HG03432 (cell line): ENCODE results near the gene CAPN7.

Experiments used
- ATAC-seq: cut with Tn5 transposase; IDR thresholded peaks from one replicate; pipeline ENCODE4 v1.9.1; 2021; ENCODE audit warnings: mild to moderate bottlenecking, moderate library complexity; ENCODE audit not compliant: unreplicated experiment

CAPN7 gene

GRCh38 chr3:15198686-15199085 lies 7.4 kb upstream of the CAPN7 start:
- no peak for ATAC-seq

DNA sequence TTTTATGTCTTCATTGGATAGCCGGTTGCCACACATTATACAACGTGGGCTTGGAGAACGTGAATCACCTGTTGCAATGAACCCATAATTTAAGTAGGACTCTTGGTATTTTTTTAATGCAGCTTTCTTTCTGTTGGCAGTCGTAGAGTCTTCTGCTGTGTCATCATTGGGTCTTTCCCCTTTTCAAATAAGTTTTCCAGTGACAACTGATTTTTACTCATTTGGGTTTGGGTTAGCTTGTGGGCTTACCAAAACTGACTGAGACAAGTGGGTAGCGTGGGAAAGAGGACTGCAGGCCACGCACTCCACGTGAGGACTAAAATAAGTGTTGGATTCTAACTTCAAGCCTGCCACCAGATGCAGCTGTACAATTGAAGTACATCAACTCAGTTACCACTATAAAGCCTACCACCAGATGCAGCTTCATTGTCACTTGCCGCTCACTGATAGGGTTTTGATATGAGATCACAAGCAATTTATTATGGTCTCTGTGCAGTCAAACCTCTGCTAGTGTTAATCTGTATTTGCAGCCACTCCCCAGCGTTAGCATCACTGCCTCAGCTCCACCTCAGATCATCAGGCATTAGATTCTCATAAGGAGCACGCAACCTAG lies 6.4 kb upstream of the CAPN7 start:
- no peak for ATAC-seq

DNA sequence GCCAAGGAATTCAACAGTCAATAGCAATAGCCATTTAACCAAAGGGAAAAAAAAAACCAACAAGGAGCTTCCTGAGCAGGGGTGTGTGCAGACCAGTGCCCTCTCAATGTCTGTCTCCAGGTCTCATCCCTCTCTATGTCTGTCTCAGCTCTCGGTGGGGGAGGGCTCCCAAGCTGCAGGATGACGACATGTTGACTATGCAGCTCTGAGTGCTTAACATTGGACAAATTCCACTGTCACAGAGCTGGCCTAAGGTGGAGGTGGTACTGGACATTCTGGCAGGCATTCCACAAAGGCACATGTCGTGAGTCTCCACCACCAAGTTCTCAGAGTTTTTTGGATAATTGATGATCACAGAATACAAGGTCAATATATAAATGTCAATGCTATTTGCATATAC lies 2.0 kb upstream of the CAPN7 start:
- ATAC-seq: no peak

DNA sequence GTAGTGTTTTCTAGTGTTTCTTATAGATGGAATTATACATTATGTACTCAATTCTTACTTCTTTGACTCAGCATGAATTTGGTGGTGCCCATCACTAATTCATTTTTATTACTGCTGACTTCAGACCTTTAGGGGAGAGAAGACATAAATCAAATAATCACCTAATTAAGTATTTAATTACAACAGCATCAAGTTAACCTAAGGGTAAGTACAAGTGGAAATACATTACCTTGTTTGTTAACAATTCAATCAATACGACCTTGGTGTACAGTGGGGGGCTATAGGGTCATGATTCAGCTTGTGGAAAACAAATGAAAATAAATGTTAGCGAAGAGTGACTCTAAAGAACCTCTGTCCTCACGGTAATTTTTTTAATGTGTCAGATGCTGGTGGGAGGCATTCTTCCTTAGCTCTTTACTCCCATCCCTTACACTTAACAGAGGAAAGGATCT lies 538 bp upstream of the CAPN7 start:
- no peak for ATAC-seq

GRCh38 chr3:15206662-15207576 lies 873 bp downstream of the CAPN7 start:
- ATAC-seq: peak; percentile 25

DNA sequence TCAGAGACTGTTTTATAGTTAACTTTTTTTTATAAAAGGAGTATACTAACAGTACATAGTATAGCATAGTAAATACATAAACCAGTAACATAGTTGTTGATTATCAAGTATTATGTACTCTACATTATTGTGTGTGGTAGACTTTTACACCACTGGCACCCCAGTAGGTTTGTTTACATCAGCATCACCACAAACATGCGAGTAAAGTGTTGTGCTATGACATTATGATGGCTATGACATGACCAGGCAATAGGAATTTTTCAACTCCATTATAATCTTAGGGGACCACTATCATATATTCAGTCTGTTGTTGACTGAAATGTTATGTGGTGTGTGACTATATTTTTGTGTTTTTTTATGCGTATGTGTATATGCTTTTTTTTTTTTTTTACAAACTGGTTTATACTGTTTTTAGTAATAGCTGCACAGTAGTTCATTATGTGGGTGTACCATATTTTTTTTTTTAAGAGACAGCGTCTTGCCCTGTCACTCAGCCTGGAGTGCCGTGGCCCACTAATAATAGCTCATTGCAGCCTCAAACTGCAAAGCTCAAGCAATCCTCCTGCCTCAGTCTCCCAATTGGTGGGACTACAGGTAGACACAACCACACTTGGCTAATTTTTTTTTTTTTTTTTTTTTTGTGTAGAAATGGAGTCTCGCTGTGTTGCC lies 1.9 kb downstream of the CAPN7 start:
- ATAC-seq: no peak

- ATAC-seq: no peak
Observed at GRCh38 chr3:15211937-15212336, 5.9 kb downstream of the CAPN7 start.

DNA sequence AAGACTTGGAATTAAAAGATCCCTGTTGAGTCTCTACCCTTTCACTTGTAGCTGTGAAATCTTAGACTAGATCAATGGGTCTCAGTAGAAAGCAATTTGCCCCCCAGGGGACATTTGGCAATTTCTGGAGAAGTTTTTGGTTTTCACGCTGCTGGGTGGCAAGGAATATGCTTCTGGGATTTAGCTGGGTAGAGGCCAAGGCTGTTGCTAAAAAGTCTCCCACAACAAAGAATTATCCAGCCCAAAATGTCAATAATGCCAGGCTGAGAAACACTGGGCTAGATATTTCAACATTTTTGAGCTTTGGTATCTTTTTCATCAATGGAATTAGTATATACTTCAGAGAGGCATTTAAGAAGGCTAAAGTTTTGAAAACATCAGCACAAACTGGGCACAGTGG lies 8.7 kb downstream of the CAPN7 start:
- ATAC-seq: no peak

DNA sequence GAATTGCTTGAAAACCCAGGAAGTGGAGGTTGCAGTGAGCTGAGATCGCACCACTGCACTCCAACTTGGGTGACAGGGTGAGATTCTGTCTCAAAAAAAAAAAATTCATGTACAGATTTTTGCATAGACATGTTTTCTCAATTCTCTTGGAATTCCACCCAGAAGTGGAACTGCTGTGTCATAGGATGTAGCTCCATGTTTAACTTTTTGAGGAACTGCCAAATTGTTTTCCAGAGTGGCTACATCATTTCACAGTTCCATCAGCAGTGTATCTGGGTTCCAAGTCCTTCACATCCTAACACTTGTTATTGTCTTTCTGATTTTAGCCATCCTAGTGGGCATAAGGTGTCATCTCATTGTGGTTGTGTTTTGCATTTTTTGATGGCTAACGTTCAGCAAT lies 9.9 kb downstream of the CAPN7 start:
- no peak for ATAC-seq

GRCh38 chr3:15216501-15216900 lies 10.5 kb downstream of the CAPN7 start:
- ATAC-seq: no peak

DNA sequence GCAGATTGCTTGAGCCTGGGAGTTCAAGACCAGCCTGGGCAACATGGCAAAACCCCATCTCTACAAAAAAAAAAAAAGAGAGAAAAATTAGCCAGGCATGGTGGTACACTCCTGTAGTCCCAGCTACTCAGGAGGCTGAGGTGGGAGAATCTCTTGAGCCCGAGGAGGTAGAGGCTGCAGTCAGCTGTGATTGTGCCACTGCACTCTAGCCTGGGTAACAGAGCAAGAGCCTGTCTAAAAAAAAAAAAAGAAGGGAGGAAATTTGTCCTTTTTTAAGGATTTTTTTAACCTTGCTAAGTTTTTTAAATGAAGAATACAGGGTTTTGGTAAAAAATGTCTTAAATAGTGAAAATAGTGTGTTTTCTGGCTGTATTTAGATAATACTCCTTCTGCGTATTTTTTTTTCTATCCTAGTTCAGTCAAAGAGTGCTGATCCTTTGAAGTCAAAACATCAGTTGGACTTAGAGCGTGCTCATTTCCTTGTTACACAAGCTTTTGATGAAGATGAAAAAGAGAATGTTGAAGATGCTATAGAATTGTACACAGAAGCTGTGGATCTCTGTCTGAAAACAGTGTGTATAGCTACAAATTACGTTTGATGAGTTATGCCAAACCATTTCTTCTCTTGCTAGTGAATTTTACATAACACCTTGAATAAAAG lies 11.1 kb downstream of the CAPN7 start:
- no peak for ATAC-seq

- no peak for ATAC-seq
Observed at GRCh38 chr3:15217841-15218267, 11.8 kb downstream of the CAPN7 start.

GRCh38 chr3:15218689-15219088 lies 12.6 kb downstream of the CAPN7 start:
- ATAC-seq: no peak

DNA sequence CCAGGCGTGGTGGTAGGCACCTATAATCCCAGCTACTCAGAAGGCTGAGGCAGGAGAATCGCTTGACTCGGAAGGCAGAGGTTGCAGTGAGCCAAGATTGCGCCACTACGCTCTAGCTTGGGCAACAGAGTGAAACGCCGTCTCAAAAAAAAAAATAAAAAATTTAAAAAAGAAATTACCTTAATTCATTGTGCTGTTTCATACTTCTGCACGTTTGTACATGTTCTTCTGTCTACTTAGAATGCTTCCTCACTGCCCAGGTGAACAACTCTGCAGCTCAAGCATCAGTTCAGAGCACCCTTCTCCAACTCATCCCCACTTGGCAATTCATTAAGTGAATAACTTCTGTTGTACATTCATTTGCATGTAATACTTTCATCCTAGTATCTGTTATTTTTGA lies 14.0 kb downstream of the CAPN7 start:
- ATAC-seq: no peak

DNA sequence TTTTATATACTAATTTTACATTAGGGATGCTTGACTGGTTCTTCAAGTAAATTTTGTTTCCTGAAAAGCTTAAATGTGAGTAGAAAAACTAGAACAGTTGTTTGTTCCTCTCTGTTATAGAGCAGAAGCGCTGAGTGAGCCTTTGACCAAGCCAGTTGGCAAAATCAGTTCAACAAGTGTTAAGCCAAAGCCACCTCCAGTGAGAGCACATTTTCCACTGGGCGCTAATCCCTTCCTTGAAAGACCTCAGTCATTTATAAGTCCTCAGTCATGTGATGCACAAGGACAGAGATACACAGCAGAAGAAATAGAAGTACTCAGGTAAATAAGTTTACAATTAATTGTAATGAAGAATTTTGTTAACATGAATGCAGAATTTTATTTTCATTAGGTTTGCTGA lies 14.6 kb downstream of the CAPN7 start:
- no peak for ATAC-seq

DNA sequence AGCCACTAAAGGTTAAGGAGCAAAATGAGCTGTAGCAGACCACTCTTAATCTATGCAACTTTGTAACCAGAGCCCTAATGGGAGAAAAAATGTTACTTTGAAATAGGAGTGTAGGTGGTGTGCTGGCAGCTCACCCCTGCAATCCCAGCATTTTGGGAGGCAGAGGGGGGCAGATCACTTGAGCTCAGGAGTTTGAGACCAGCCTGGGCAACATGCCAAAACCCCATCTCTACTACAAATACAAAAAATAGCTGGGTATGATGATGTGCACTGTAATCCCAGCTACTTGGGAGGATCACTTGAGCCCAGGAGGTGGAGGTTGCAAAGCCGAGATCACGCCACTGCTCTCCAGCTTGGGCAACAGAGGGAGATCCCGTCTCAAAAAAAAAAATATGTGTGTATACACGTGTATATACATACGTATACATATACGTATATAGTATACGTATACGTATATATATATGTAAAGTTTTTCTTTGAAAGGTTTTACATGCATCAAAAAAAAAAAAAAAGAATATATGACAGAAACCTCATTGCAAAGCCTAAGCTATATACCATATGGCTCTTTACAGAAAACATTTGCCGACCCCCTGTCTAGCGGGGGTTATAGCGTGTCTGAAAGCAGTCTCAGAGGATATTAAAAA lies 15.7 kb downstream of the CAPN7 start:
- ATAC-seq: no peak

DNA sequence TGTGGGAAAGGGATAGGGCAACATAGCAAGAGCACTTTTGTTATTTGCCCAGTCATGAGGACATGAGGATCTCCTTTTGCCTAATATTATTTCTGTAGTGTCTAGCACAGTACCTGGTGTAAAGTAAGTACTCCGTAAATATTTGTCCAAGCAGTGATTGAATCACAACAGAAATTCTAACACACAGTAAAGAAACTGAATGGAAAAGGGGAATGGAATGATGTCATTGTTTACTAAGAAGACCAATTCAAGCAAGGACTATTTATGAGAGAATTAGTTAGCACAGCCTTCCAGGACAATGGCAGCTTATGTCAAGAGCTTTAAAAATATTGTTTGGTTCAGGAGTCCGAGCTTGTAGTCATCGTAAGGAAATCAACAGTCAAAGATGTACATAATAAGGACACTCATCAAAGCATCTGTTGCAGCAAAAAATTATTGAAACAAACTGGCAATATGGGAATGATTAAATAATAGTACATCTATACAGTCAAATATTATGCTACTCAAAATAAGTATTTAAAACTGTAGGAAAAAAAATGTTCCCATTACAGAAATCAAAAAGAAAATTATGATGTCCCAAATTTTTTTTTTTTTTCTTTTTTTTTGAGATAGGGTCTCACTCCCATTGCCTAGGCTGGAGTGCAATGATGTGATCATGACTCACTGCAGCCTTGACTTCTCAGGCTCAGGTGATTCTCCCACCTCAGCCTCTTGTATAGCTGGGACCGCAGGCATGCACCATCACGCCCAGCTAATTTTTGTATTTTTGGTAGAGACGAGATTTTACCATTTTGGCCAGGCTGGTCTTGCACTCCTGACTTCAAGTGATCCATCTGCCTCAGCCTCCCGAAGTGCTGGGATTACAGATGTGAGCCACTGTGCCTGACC lies 17.9 kb downstream of the CAPN7 start:
- ATAC-seq: no peak

DNA sequence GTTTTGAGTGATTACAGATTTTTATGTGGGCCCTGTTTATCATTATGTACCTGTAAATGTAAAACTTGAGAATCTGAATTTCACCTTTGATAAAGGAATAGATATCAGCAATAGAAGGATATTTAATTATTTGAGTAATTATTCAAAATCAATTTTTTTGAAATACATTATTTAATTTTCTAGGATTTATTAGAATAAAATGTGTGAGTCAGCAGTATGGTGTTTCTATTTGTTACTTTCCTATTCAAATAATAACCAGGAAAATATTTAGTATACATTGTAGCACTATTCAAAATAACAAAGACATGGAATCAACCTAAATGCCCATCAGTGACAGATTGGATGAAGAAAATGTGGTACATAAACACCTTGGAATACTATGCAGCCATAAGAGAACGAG lies 22.1 kb downstream of the CAPN7 start:
- no peak for ATAC-seq

DNA sequence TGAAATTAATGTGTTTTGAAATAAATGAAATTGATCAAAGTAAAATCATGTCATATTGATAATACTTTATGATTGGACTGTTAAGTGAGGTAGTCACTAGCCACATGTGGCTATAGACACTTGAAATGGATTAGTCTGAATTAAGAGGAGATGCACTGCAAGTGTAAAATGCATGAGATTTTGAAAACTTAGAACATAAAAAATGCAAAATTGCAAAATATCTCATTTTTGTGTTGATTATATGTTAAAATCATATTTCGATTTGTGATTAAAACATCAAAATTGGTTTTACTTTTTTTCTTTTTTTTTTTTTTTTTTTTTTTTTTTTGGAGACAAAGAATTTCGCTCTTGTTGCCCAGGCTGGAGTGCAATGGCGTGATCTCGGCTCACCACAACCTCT lies 23.2 kb downstream of the CAPN7 start:
- no peak for ATAC-seq

- no peak for ATAC-seq
Observed at GRCh38 chr3:15241341-15241740, 35.3 kb downstream of the CAPN7 start.
